Glutamatergic neuron (in vitro differentiated cells): Measurements from ENCODE around the gene MX1. TPM values are rescaled to one million over a fixed set of nuclear protein-coding genes. Genes with fewer than 3 reads are reported as not detected.

ENCODE experiments used
- DNase-seq: peaks from one replicate; pipeline ENCODE4 v3.0.0; 2022
- H3K27ac Mint-ChIP-seq: one replicate; pipeline ENCODE4 v1.8.0; 2020; ENCODE audit warnings: mild to moderate bottlenecking, mixed read lengths, inconsistent platforms; ENCODE audit not compliant: unreplicated experiment
- H3K27me3 Mint-ChIP-seq: one replicate; pipeline ENCODE4 v1.8.0; 2020; ENCODE audit warnings: mild to moderate bottlenecking, moderate library complexity, mixed read lengths, inconsistent platforms; ENCODE audit not compliant: unreplicated experiment
- H3K36me3 Mint-ChIP-seq: one replicate; pipeline ENCODE4 v1.8.0; 2020; ENCODE audit warnings: mild to moderate bottlenecking, mixed read lengths, inconsistent platforms; ENCODE audit not compliant: unreplicated experiment
- H3K4me1 Mint-ChIP-seq: one replicate; pipeline ENCODE4 v1.8.0; 2020; ENCODE audit warnings: mild to moderate bottlenecking, low read depth, mixed read lengths, inconsistent platforms; ENCODE audit not compliant: unreplicated experiment
- H3K4me3 Mint-ChIP-seq: one replicate; pipeline ENCODE4 v1.8.0; 2020; ENCODE audit warnings: mild to moderate bottlenecking, mixed read lengths, inconsistent platforms; ENCODE audit not compliant: unreplicated experiment
- H3K9me3 Mint-ChIP-seq: one replicate; pipeline ENCODE4 v1.8.0; 2020; ENCODE audit warnings: mild to moderate bottlenecking, moderate library complexity, mixed read lengths, inconsistent platforms; ENCODE audit not compliant: unreplicated experiment
- CTCF ChIP-seq: fragments of 200-600 bp; sonication (generic); IDR thresholded peaks from one replicate; pipeline ENCODE4 v1.5.0; 2021; ENCODE audit not compliant: partially characterized antibody, unreplicated experiment
- total RNA-seq: library from RNA; stranded (reverse); fragmentation: NEBNext Ultra II Directional; extraction: Animal tissue kit (Norgen Biotek cat#: 25700); gene quantifications from one replicate; pipeline ENCODE4 v1.2.1, GENCODE V29; 2021; ENCODE audit not compliant: unreplicated experiment

Gene MX1
- total RNA-seq, 1 donor from 2014 or later: 1.5 TPM

GRCh38 chr21:41402231-41402630, 23.8 kb upstream of the MX1 start:
- no peaks in the 10 kb centered on the region for H3K4me1 Mint-ChIP-seq
- no peak overlapping the region for H3K27ac Mint-ChIP-seq
- DNase-seq: no peak
- H3K27me3 Mint-ChIP-seq: no peaks in the 10 kb centered on the region
- no peaks in the 10 kb centered on the region for H3K36me3 Mint-ChIP-seq
- no peaks in the 10 kb centered on the region for H3K9me3 Mint-ChIP-seq
- no peak for TF ChIP-seq CTCF
- H3K4me3 Mint-ChIP-seq: no peak overlapping the region

GRCh38 chr21:41402796-41403195, 23.2 kb upstream of the MX1 start:
- no peaks in the 10 kb centered on the region for H3K27me3 Mint-ChIP-seq
- no peaks in the 10 kb centered on the region for H3K9me3 Mint-ChIP-seq
- no peaks in the 10 kb centered on the region for H3K36me3 Mint-ChIP-seq
- H3K4me3 Mint-ChIP-seq: no peak overlapping the region
- H3K4me1 Mint-ChIP-seq: no peaks in the 10 kb centered on the region
- no peak overlapping the region for H3K27ac Mint-ChIP-seq
- no peak for TF ChIP-seq CTCF
- no peak for DNase-seq

- no peaks in the 10 kb centered on the region for H3K9me3 Mint-ChIP-seq
- H3K27me3 Mint-ChIP-seq: no peaks in the 10 kb centered on the region
- no peak overlapping the region for H3K4me3 Mint-ChIP-seq
- no peak for DNase-seq
- H3K27ac Mint-ChIP-seq: no peak overlapping the region
- no peaks in the 10 kb centered on the region for H3K4me1 Mint-ChIP-seq
- TF ChIP-seq CTCF: no peak
- H3K36me3 Mint-ChIP-seq: peaks cover under 1% of the 10 kb centered on the region
Measured at GRCh38 chr21:41403331-41403730, 22.7 kb upstream of the MX1 start.

GRCh38 chr21:41403966-41404365, 22.1 kb upstream of the MX1 start:
- H3K27me3 Mint-ChIP-seq: no peaks in the 10 kb centered on the region
- no peaks in the 10 kb centered on the region for H3K9me3 Mint-ChIP-seq
- H3K4me3 Mint-ChIP-seq: no peak overlapping the region
- no peaks in the 10 kb centered on the region for H3K4me1 Mint-ChIP-seq
- no peak for TF ChIP-seq CTCF
- H3K27ac Mint-ChIP-seq: no peak overlapping the region
- no peak for DNase-seq
- H3K36me3 Mint-ChIP-seq: peaks cover 4% of the 10 kb centered on the region

DNA sequence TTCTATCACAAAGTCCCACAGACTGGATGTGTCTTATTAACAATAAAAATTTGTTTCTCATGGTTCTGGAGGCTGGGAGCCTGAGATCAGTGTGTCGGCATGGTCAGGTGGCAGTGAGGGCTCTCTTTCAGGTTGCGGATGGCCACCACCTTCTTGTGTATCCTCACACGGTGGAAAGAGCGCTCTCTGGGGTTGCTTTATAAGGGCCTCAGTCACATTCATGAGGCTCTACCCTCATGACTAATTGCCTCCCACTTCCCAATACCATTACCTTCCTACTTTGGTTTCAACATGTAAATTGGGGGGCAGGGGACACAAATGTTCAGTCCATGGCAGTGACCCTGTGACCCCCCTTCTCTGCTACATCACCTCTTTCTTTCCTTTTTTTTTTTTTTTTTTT, 20.7 kb upstream of the MX1 start:
- no peaks in the 10 kb centered on the region for H3K27me3 Mint-ChIP-seq
- no peaks in the 10 kb centered on the region for H3K4me1 Mint-ChIP-seq
- H3K4me3 Mint-ChIP-seq: no peak overlapping the region
- H3K9me3 Mint-ChIP-seq: no peaks in the 10 kb centered on the region
- peaks cover 8% of the 10 kb centered on the region for H3K36me3 Mint-ChIP-seq
- DNase-seq: no peak
- H3K27ac Mint-ChIP-seq: no peak overlapping the region
- no peak for TF ChIP-seq CTCF
